GM23338 (cell line): ENCODE measurements around the gene APH1B. TPM values are rescaled to one million over a fixed set of nuclear protein-coding genes. Genes with fewer than 3 reads are reported as not detected.

Experiments
- ATAC-seq: fragments of 200-7000 bp; cut with Tn5 transposase; 3 replicates; pipeline ENCODE4 v1.9.1; 2020
- DNase-seq: peaks from one replicate; pipeline ENCODE4 v3.0.0-alpha.2; 2015; ENCODE audit warnings: low spot score
- H2AFZ ChIP-seq: fragments of 200-600 bp; sonication (generic); 2 replicates; pipeline ENCODE4 v1.8.0; 2016; ENCODE audit warnings: antibody characterized with exemption, mild to moderate bottlenecking, moderate library complexity
- H3F3A ChIP-seq: fragments of 200-600 bp; sonication (generic); replicated peaks from 2 replicates; pipeline ENCODE4 v1.8.0; 2017; ENCODE audit warnings: antibody characterized with exemption, mixed run types, low read depth
- H3K27ac ChIP-seq: fragments of 200-600 bp; sonication (generic); 2 replicates; pipeline ENCODE4 v1.6.1; 2016; ENCODE audit warnings: low read depth
- H3K27me3 ChIP-seq: fragments of 200-600 bp; sonication (generic); 2 replicates; pipeline ENCODE4 v1.8.0; 2016; ENCODE audit warnings: mild to moderate bottlenecking, mixed run types, moderate library complexity; ENCODE audit not compliant: insufficient read depth
- H3K36me3 ChIP-seq: fragments of 200-600 bp; sonication (generic); 2 replicates; pipeline ENCODE4 v1.8.0; 2016; ENCODE audit warnings: mild to moderate bottlenecking; ENCODE audit not compliant: insufficient read depth
- H3K4me1 ChIP-seq: fragments of 200-600 bp; sonication (generic); 2 replicates; pipeline ENCODE4 v1.8.0; 2016; ENCODE audit warnings: mild to moderate bottlenecking, moderate library complexity; ENCODE audit not compliant: insufficient read depth
- H3K4me2 ChIP-seq: fragments of 200-600 bp; sonication (generic); 2 replicates; pipeline ENCODE4 v1.7.1; 2017; ENCODE audit warnings: mixed run types
- H3K4me3 ChIP-seq: fragments of 200-600 bp; sonication (generic); 2 replicates; pipeline ENCODE4 v1.6.1; 2016; ENCODE audit warnings: mixed run types
- H3K79me2 ChIP-seq: fragments of 200-600 bp; sonication (generic); replicated peaks from 2 replicates; pipeline ENCODE4 v1.8.0; 2017; ENCODE audit warnings: mild to moderate bottlenecking; ENCODE audit not compliant: insufficient read depth
- H3K9me2 ChIP-seq: fragments of 200-600 bp; sonication (generic); 2 replicates; pipeline ENCODE4 v1.8.0; 2017; ENCODE audit not compliant: insufficient read depth
- H4K20me1 ChIP-seq: fragments of 200-600 bp; sonication (generic); replicated peaks from 2 replicates; pipeline ENCODE4 v1.8.0; 2017; ENCODE audit warnings: mild to moderate bottlenecking; ENCODE audit not compliant: insufficient read depth
- H3K27ac Mint-ChIP-seq: 2 replicates; pipeline ENCODE4 v1.8.0; 2020; ENCODE audit warnings: inconsistent platforms, mild to moderate bottlenecking, moderate library complexity, mixed read lengths
- H3K27me3 Mint-ChIP-seq: 3 replicates; pipeline ENCODE4 v1.8.0; 2022; ENCODE audit warnings: low read depth, mild to moderate bottlenecking, moderate library complexity, mixed read lengths, inconsistent platforms; ENCODE audit not compliant: insufficient read depth, poor library complexity
- H3K36me3 Mint-ChIP-seq: 3 replicates; pipeline ENCODE4 v1.8.0; 2021; ENCODE audit warnings: low read depth, mild to moderate bottlenecking, inconsistent platforms, moderate library complexity, mixed read lengths
- H3K4me1 Mint-ChIP-seq: 3 replicates; pipeline ENCODE4 v1.8.0; 2020; ENCODE audit warnings: mild to moderate bottlenecking, inconsistent platforms, mixed read lengths
- H3K4me3 Mint-ChIP-seq: 3 replicates; pipeline ENCODE4 v1.8.0; 2021; ENCODE audit warnings: moderate library complexity, mild to moderate bottlenecking, inconsistent platforms, mixed read lengths
- H3K9me3 Mint-ChIP-seq: 3 replicates; pipeline ENCODE4 v1.8.0; 2020; ENCODE audit warnings: moderate library complexity, mild to moderate bottlenecking, inconsistent platforms, mixed read lengths
- CREB1 ChIP-seq: fragments of 250-450 bp; sonication (Bioruptor Pico); IDR thresholded peaks from 2 replicates; pipeline ENCODE4 v1.5.0; 2020; ENCODE audit warnings: low read depth, mild to moderate bottlenecking, moderate library complexity
- ETS1 ChIP-seq: IDR thresholded peaks from 2 replicates; pipeline ENCODE4 v1.6.1; 2016; ENCODE audit warnings: antibody characterized with exemption
- EZH2 ChIP-seq: fragments of 200-600 bp; sonication (generic); IDR thresholded peaks from one replicate; pipeline ENCODE4 v1.8.0; 2017; ENCODE audit warnings: antibody characterized with exemption, mild to moderate bottlenecking, low read depth; ENCODE audit not compliant: unreplicated experiment
- EZH2phosphoT487 ChIP-seq: fragments of 200-600 bp; sonication (generic); IDR thresholded peaks from one replicate; pipeline ENCODE4 v1.8.1; 2018; ENCODE audit warnings: antibody characterized with exemption; ENCODE audit not compliant: unreplicated experiment
- JUNB ChIP-seq: IDR thresholded peaks from one replicate; pipeline ENCODE4 v1.6.1; 2016; ENCODE audit warnings: antibody characterized with exemption; ENCODE audit not compliant: unreplicated experiment
- NANOG ChIP-seq: IDR thresholded peaks from 2 replicates; pipeline ENCODE4 v1.6.1; 2016; ENCODE audit warnings: antibody characterized with exemption, borderline replicate concordance
- POLR2AphosphoS5 ChIP-seq: IDR thresholded peaks from 2 replicates; pipeline ENCODE4 v1.6.1; 2016; ENCODE audit warnings: antibody characterized with exemption, low read depth
- REST ChIP-seq: IDR thresholded peaks from one replicate; pipeline ENCODE4 v1.6.1; 2018; ENCODE audit warnings: antibody characterized with exemption; ENCODE audit not compliant: unreplicated experiment
- STAT1 ChIP-seq: IDR thresholded peaks from one replicate; pipeline ENCODE4 v1.6.1; 2016; ENCODE audit warnings: antibody characterized with exemption; ENCODE audit not compliant: unreplicated experiment
- ZNF114 ChIP-seq: fragments of 250-450 bp; sonication (Bioruptor Pico); IDR thresholded peaks from 2 replicates; pipeline ENCODE4 v1.5.0; 2020; ENCODE audit warnings: mild to moderate bottlenecking, moderate library complexity
- ZNF331 ChIP-seq: fragments of 250-450 bp; sonication (Bioruptor Pico); IDR thresholded peaks from 2 replicates; pipeline ENCODE4 v1.5.0; 2020; ENCODE audit warnings: low read depth, mild to moderate bottlenecking, moderate library complexity
- ZNF462 ChIP-seq: fragments of 250-450 bp; sonication (Bioruptor Pico); IDR thresholded peaks from 2 replicates; pipeline ENCODE4 v1.5.0; 2020; ENCODE audit warnings: mild to moderate bottlenecking, moderate library complexity
- polyA plus RNA-seq: library from polyadenylated mRNA; unstranded; fragments of >200 nt; fragmentation: Nextera tagmentation; extraction: Ambion mirVana; gene quantifications from 2 replicates; pipeline ENCODE4 v1.2.1, GENCODE V29; 2016
- total RNA-seq: library from RNA; depleted of rRNA; stranded (reverse); fragments of >200 nt; shearing (Covaris generic); gene quantifications from 2 replicates; pipeline ENCODE4 v1.2.3, GENCODE V29; 2014

APH1B gene
- total and polyA plus RNA-seq, 2 experiments from 2014 or later: 14.3 to 24.4 TPM

GRCh38 chr15:63234451-63234870, 42.9 kb upstream of the APH1B start:
- DNase-seq: peak; percentile 38
- H3K36me3 Mint-ChIP-seq: no peaks in the 10 kb centered on the region; the same call in 2 of the 3 replicates
- no peaks in the 10 kb centered on the region for H3K9me3 Mint-ChIP-seq
- Histone ChIP-seq H4K20me1 (peaks cover 6% of the 10 kb centered on the region; the same call in 1 of the 2 replicates), H3K9me2 (no peaks in the 10 kb centered on the region), H3K4me2 (no peak overlapping the region), H2AFZ (no peak overlapping the region), H3K4me1 (no peaks in the 10 kb centered on the region; the same call in 1 of the 2 replicates), H3F3A (no peaks in the 10 kb centered on the region), H3K27me3 (no peaks in the 10 kb centered on the region), H3K79me2 (peaks cover 25% of the 10 kb centered on the region), H3K36me3 (no peaks in the 10 kb centered on the region), H3K4me3 (no peak overlapping the region), H3K27ac (no peak overlapping the region)
- no peak overlapping the region for H3K4me3 Mint-ChIP-seq
- peaks cover 3% of the 10 kb centered on the region; the same call in 1 of the 3 replicates for H3K4me1 Mint-ChIP-seq
- no peak for TF ChIP-seq ZNF114 (CRISPR knock-in tag)
- no peak for TF ChIP-seq EZH2phosphoT487
- H3K27ac Mint-ChIP-seq: no peak overlapping the region
- H3K27me3 Mint-ChIP-seq: peaks cover 2% of the 10 kb centered on the region
- peak; percentile 22; the same call in 2 of the 3 replicates for ATAC-seq

GRCh38 chr15:63236272-63236671, 41.1 kb upstream of the APH1B start:
- Mint-ChIP-seq H3K4me1 (peaks cover 3% of the 10 kb centered on the region; the same call in 1 of the 3 replicates), H3K27me3 (peaks cover 2% of the 10 kb centered on the region), H3K4me3 (no peak overlapping the region), H3K9me3 (no peaks in the 10 kb centered on the region), H3K36me3 (no peaks in the 10 kb centered on the region; the same call in 2 of the 3 replicates), H3K27ac (no peak overlapping the region)
- Histone ChIP-seq H3K27me3 (no peaks in the 10 kb centered on the region), H3K79me2 (peaks cover 31% of the 10 kb centered on the region), H3K4me3 (no peak overlapping the region), H3K4me2 (no peak overlapping the region), H3K9me2 (no peaks in the 10 kb centered on the region), H3K4me1 (no peaks in the 10 kb centered on the region; the same call in 1 of the 2 replicates), H4K20me1 (peaks cover 5% of the 10 kb centered on the region; the same call in 1 of the 2 replicates), H3K27ac (no peak overlapping the region), H3K36me3 (no peaks in the 10 kb centered on the region), H2AFZ (no peak overlapping the region), H3F3A (no peaks in the 10 kb centered on the region)
- DNase-seq (no peak), ATAC-seq (no peak)
- TF ChIP-seq ETS1 (no peak), POLR2AphosphoS5 (no peak), CREB1 (no peak), ZNF462 (no peak), ZNF331 (CRISPR knock-in tag) (no peak), EZH2 (no peak), JUNB (no peak), NANOG (no peak), STAT1 (no peak), REST (no peak)
